CD4-positive, alpha-beta memory T cell (primary cell): ENCODE measurements around the gene FRMD4B. TPM values are rescaled to one million over a fixed set of nuclear protein-coding genes. Genes with fewer than 3 reads are reported as not detected.
"Not testable (repeated sequence)": the region's sequence is repeated elsewhere in the genome, so short reads cannot be mapped to it uniquely, and the experiment has no call there.

Source experiments
- CTCF ChIA-PET: fragments of 350-600 bp; sonication (Branson Sonifier 250); formaldehyde crosslinking; loops from one replicate; lab custom pipeline; 2021; ENCODE audit warnings: inconsistent platforms; ENCODE audit not compliant: partially characterized antibody; lab: Charles Lee
- POLR2A ChIA-PET: fragments of 350-600 bp; sonication (Branson Sonifier 250); formaldehyde crosslinking; loops from one replicate; lab custom pipeline; 2021; ENCODE audit not compliant: partially characterized antibody; lab: Charles Lee
- DNase-seq, 5 donors: peaks; one replicate each; pipeline versions ENCODE4 v3.0.0 to v3.0.0-alpha.2; 2020 to 2022; ENCODE audit warnings: mixed read lengths in 1 of 5
- H3K27ac ChIP-seq: one replicate; pipeline ENCODE4 v1.7.0; 2013; ENCODE audit warnings: low read depth, low read length
- H3K27me3 ChIP-seq: 2 replicates; pipeline ENCODE4 v1.7.0; 2013; ENCODE audit warnings: mild to moderate bottlenecking, low read length, moderate library complexity; ENCODE audit not compliant: insufficient read depth
- H3K36me3 ChIP-seq: 2 replicates; pipeline ENCODE4 v1.7.0; 2013; ENCODE audit warnings: mild to moderate bottlenecking, low read length, moderate library complexity; ENCODE audit not compliant: insufficient read depth
- H3K4me1 ChIP-seq: 2 replicates; pipeline ENCODE4 v1.7.0; 2013; ENCODE audit warnings: mild to moderate bottlenecking, low read length, moderate library complexity; ENCODE audit not compliant: insufficient read depth
- H3K4me3 ChIP-seq, 2 donors: one replicate each; pipeline ENCODE4 v1.7.0; 2013; ENCODE audit warnings: low read length in 2 of 2, mild to moderate bottlenecking in 1 of 2
- H3K9me3 ChIP-seq, 2 donors: one replicate each; pipeline ENCODE4 v1.7.0; 2013; ENCODE audit warnings: low read length in 2 of 2, control low read depth in 1 of 2; ENCODE audit not compliant: control insufficient read depth in 1 of 2
- H3K27ac Mint-ChIP-seq, 7 donors: one replicate each; pipeline ENCODE4 v1.8.0; 2020 to 2021; ENCODE audit warnings: mixed read lengths in 7 of 7, mild to moderate bottlenecking in 6 of 7, inconsistent platforms in 3 of 7, moderate library complexity in 3 of 7
- H3K27me3 Mint-ChIP-seq, 2 donors: one replicate each; pipeline ENCODE4 v1.8.0; 2020 to 2021; ENCODE audit warnings: mixed read lengths in 2 of 2
- H3K36me3 Mint-ChIP-seq, 2 donors: one replicate each; pipeline ENCODE4 v1.8.0; 2020 to 2021; ENCODE audit warnings: mixed read lengths in 2 of 2, inconsistent platforms in 1 of 2, mild to moderate bottlenecking in 1 of 2
- H3K4me1 Mint-ChIP-seq, 4 donors: one replicate each; pipeline ENCODE4 v1.8.0; 2020 to 2021; ENCODE audit warnings: mixed read lengths in 4 of 4, mild to moderate bottlenecking in 1 of 4
- H3K4me3 Mint-ChIP-seq, 8 donors: one replicate each; pipeline ENCODE4 v1.8.0; 2020 to 2021; ENCODE audit warnings: mixed read lengths in 8 of 8, mild to moderate bottlenecking in 7 of 8, moderate library complexity in 6 of 8, inconsistent platforms in 3 of 8
- H3K9me3 Mint-ChIP-seq, 8 donors: one replicate each; pipeline ENCODE4 v1.8.0; 2020 to 2021; ENCODE audit warnings: mixed read lengths in 8 of 8, mild to moderate bottlenecking in 5 of 8, inconsistent platforms in 3 of 8, moderate library complexity in 1 of 8
- intact Hi-C: fragments of 100-400 bp; cut with micrococcal nuclease; formaldehyde crosslinking; loops from one replicate; pipeline ENCODE4 v1.15.1; 2023
- polyA plus RNA-seq, 2 donors: library from polyadenylated mRNA; unstranded; fragments of 300-500 nt; fragmentation: Illumina TruSeq; gene quantifications; one replicate each; pipeline ENCODE4 v1.2.3, GENCODE V29; 2021
- total RNA-seq, 2 experiments: library from RNA; stranded (reverse); gene quantifications; one replicate each; pipeline ENCODE4 v1.2.3, GENCODE V29; 2021

The FRMD4B gene
- total and polyA plus RNA-seq, 4 experiments from 2014 or later = 3.1 to 18.3 (median 13.5) TPM

GRCh38 chr3:69276884-69277283 is 109.0 kb downstream of the FRMD4B start:
- H3K27ac Mint-ChIP-seq = no peak overlapping the region
- Histone ChIP-seq H3K4me1 (peaks cover 2% of the 10 kb centered on the region), H3K36me3 (no peaks in the 10 kb centered on the region), H3K9me3 (no peaks in the 10 kb centered on the region), H3K4me3 (no peak overlapping the region), H3K27ac (no peak overlapping the region), H3K27me3 (no peaks in the 10 kb centered on the region)
- intact Hi-C loops = no loop called here
- ChIA-PET POLR2A (no interaction called here), CTCF (no interaction called here)
- peaks cover under 1 to 2% (median 1%) of the 10 kb centered on the region in 4 donors for H3K4me1 Mint-ChIP-seq
- DNase-seq = no peak
- H3K4me3 Mint-ChIP-seq = no peak overlapping the region
- no peaks in the 10 kb centered on the region for H3K9me3 Mint-ChIP-seq
- no peaks in the 10 kb centered on the region for H3K36me3 Mint-ChIP-seq
- H3K27me3 Mint-ChIP-seq = no peaks in the 10 kb centered on the region

- POLR2A ChIA-PET, H3K4me1 Mint-ChIP-seq, H3K4me3 Mint-ChIP-seq, H3K36me3 Mint-ChIP-seq, H3K27me3 Mint-ChIP-seq, intact Hi-C loops, H3K27me3 ChIP-seq, H3K9me3 Mint-ChIP-seq, H3K4me1 ChIP-seq, H3K27ac ChIP-seq, H3K27ac Mint-ChIP-seq, H3K4me3 ChIP-seq, H3K9me3 ChIP-seq, H3K36me3 ChIP-seq, DNase-seq: not testable (repeated sequence)
- CTCF ChIA-PET = interaction anchor here (1.2 to 1.3 kb wide), 2 partner anchors 30 to 115 kb away, joined by 4 read pairs; no protein-coding TSS in a partner anchor
Measured at GRCh38 chr3:69276191-69276590, 109.7 kb downstream of the FRMD4B start.

- no peaks in the 10 kb centered on the region for H3K4me1 ChIP-seq
- no peak overlapping the region for H3K27ac ChIP-seq
- H3K36me3 ChIP-seq = no peaks in the 10 kb centered on the region
- no peaks in the 10 kb centered on the region for H3K27me3 ChIP-seq
- ChIA-PET POLR2A (no interaction called here), CTCF (interaction anchor here (1.0 kb wide), 1 partner anchor 113 kb away, joined by 3 read pairs; no protein-coding TSS in a partner anchor)
- no peak overlapping the region for H3K4me3 ChIP-seq
- H3K27ac Mint-ChIP-seq = peak overlapping the region in 1 of 7 donors; percentile 19
- H3K4me1 Mint-ChIP-seq = no peaks in the 10 kb centered on the region
- H3K4me3 Mint-ChIP-seq = no peak overlapping the region
- no peak for DNase-seq
- no peaks in the 10 kb centered on the region for H3K9me3 Mint-ChIP-seq
- intact Hi-C loops = no loop called here
- H3K27me3 Mint-ChIP-seq = no peaks in the 10 kb centered on the region
- H3K36me3 Mint-ChIP-seq = no peaks in the 10 kb centered on the region
- no peaks in the 10 kb centered on the region for H3K9me3 ChIP-seq
Measured at GRCh38 chr3:69273896-69274295, 112.0 kb downstream of the FRMD4B start.

- Mint-ChIP-seq H3K27me3 (no peaks in the 10 kb centered on the region), H3K27ac (no peak overlapping the region), H3K4me1 (no peaks in the 10 kb centered on the region), H3K36me3 (no peaks in the 10 kb centered on the region), H3K9me3 (no peaks in the 10 kb centered on the region), H3K4me3 (no peak overlapping the region)
- ChIA-PET POLR2A (no interaction called here), CTCF (interaction anchor here (1.0 kb wide), 1 partner anchor 9 kb away, joined by 4 read pairs; no protein-coding TSS in a partner anchor)
- no peaks in the 10 kb centered on the region for H3K4me1 ChIP-seq
- H3K9me3 ChIP-seq = no peaks in the 10 kb centered on the region
- H3K36me3 ChIP-seq = no peaks in the 10 kb centered on the region
- H3K27me3 ChIP-seq = no peaks in the 10 kb centered on the region
- no peak for DNase-seq
- intact Hi-C loops = no loop called here
- no peak overlapping the region for H3K27ac ChIP-seq
- H3K4me3 ChIP-seq = no peak overlapping the region
Measured at GRCh38 chr3:69272556-69272955, 113.3 kb downstream of the FRMD4B start.

- no peaks in the 10 kb centered on the region for H3K4me1 Mint-ChIP-seq
- H3K27me3 ChIP-seq = no peaks in the 10 kb centered on the region
- ChIA-PET POLR2A (no interaction called here), CTCF (interaction anchor here (0.7 kb wide), 1 partner anchor 35 kb away, joined by 3 read pairs; no protein-coding TSS in a partner anchor)
- no peaks in the 10 kb centered on the region for H3K27me3 Mint-ChIP-seq
- H3K27ac Mint-ChIP-seq = no peak overlapping the region
- H3K4me3 Mint-ChIP-seq = no peak overlapping the region
- no peak overlapping the region for H3K4me3 ChIP-seq
- H3K36me3 Mint-ChIP-seq = no peaks in the 10 kb centered on the region
- no peaks in the 10 kb centered on the region for H3K9me3 Mint-ChIP-seq
- H3K27ac ChIP-seq = no peak overlapping the region
- intact Hi-C loops = no loop called here
- DNase-seq = no peak
- no peaks in the 10 kb centered on the region for H3K9me3 ChIP-seq
- no peaks in the 10 kb centered on the region for H3K4me1 ChIP-seq
- no peaks in the 10 kb centered on the region for H3K36me3 ChIP-seq
Measured at GRCh38 chr3:69271098-69271497, 114.8 kb downstream of the FRMD4B start.

GRCh38 chr3:69266585-69266984 is 119.3 kb downstream of the FRMD4B start:
- Histone ChIP-seq H3K27ac (no peak overlapping the region), H3K9me3 (no peaks in the 10 kb centered on the region), H3K27me3 (no peaks in the 10 kb centered on the region), H3K36me3 (no peaks in the 10 kb centered on the region), H3K4me3 (no peak overlapping the region), H3K4me1 (no peaks in the 10 kb centered on the region)
- Mint-ChIP-seq H3K36me3 (no peaks in the 10 kb centered on the region), H3K27ac (no peak overlapping the region), H3K9me3 (no peaks in the 10 kb centered on the region), H3K27me3 (no peaks in the 10 kb centered on the region), H3K4me1 (no peaks in the 10 kb centered on the region), H3K4me3 (no peak overlapping the region)
- CTCF ChIA-PET = no interaction called here
- POLR2A ChIA-PET = no interaction called here
- DNase-seq = no peak
- intact Hi-C loops = no loop called here

GRCh38 chr3:69266071-69266470 is 119.8 kb downstream of the FRMD4B start:
- POLR2A ChIA-PET, H3K36me3 ChIP-seq, H3K9me3 ChIP-seq, H3K4me1 ChIP-seq, H3K4me1 Mint-ChIP-seq, intact Hi-C loops, H3K27me3 Mint-ChIP-seq, H3K36me3 Mint-ChIP-seq, H3K4me3 ChIP-seq, H3K27ac Mint-ChIP-seq, H3K27me3 ChIP-seq, CTCF ChIA-PET, H3K4me3 Mint-ChIP-seq, DNase-seq, H3K9me3 Mint-ChIP-seq, H3K27ac ChIP-seq: not testable (repeated sequence)
